Naive thymus-derived CD4-positive, alpha-beta T cell (primary cell): ENCODE data around the gene ANO9. TPM values are rescaled to one million over a fixed set of nuclear protein-coding genes. Genes with fewer than 3 reads are reported as not detected.
A peak's percentile ranks its signal among the peaks of the same experiment; 100 is the strongest.

Experiments
- ATAC-seq: fragments of 150-1000 bp; cut with Tn5 transposase; 2 replicates; pipeline ENCODE4 v1.10.0; 2021; ENCODE audit warnings: mild to moderate bottlenecking, moderate library complexity
- CTCF ChIA-PET: fragments of 350-600 bp; sonication (Branson Sonifier 250); formaldehyde crosslinking; loops from one replicate; lab custom pipeline; 2021; ENCODE audit warnings: antibody characterized with exemption; lab: Charles Lee
- POLR2A ChIA-PET: fragments of 350-600 bp; sonication (Branson Sonifier 250); formaldehyde crosslinking; loops from one replicate; lab custom pipeline; 2021; ENCODE audit warnings: antibody characterized with exemption, inconsistent platforms; lab: Charles Lee
- DNase-seq, 9 donors: peaks; one replicate each; pipeline versions ENCODE4 v3.0.0 to v3.0.0-alpha.2; 2020 to 2022; ENCODE audit warnings: mixed read lengths in 1 of 9
- H3K27ac ChIP-seq: one replicate; pipeline ENCODE4 v1.7.0; 2013; ENCODE audit warnings: mild to moderate bottlenecking, low read depth, low read length, moderate library complexity
- H3K27me3 ChIP-seq, 2 donors: one replicate each; pipeline ENCODE4 v1.7.0; 2013; ENCODE audit warnings: low read length in 2 of 2, mild to moderate bottlenecking in 2 of 2, moderate library complexity in 2 of 2; ENCODE audit not compliant: control insufficient read depth in 2 of 2, insufficient read depth in 2 of 2
- H3K36me3 ChIP-seq, 3 experiments: 1 replicate in 2 of 3; 2 replicates in 1 of 3; pipeline ENCODE4 v1.7.0; 2013; ENCODE audit warnings: low read length in 3 of 3, mild to moderate bottlenecking in 3 of 3, moderate library complexity in 1 of 3; ENCODE audit not compliant: insufficient read depth in 3 of 3, control insufficient read depth in 2 of 3
- H3K4me1 ChIP-seq, 2 donors: one replicate each; pipeline ENCODE4 v1.7.0; 2013; ENCODE audit warnings: low read length in 2 of 2, mild to moderate bottlenecking in 2 of 2, moderate library complexity in 1 of 2; ENCODE audit not compliant: control insufficient read depth in 2 of 2, insufficient read depth in 2 of 2
- H3K4me3 ChIP-seq: 2 replicates; pipeline ENCODE4 v1.7.0; 2013; ENCODE audit warnings: mild to moderate bottlenecking, low read length
- H3K9me3 ChIP-seq, 3 experiments: 1 replicate in 2 of 3; 2 replicates in 1 of 3; pipeline ENCODE4 v1.7.0; 2013; ENCODE audit warnings: low read length in 3 of 3; ENCODE audit not compliant: control insufficient read depth in 2 of 3
- H3K27ac Mint-ChIP-seq, 9 donors: one replicate each; pipeline ENCODE4 v1.8.0; 2020 to 2022; ENCODE audit warnings: mixed read lengths in 9 of 9, mild to moderate bottlenecking in 8 of 9, moderate library complexity in 5 of 9, inconsistent platforms in 2 of 9
- H3K27me3 Mint-ChIP-seq, 5 donors: one replicate each; pipeline ENCODE4 v1.8.0; 2021 to 2022; ENCODE audit warnings: mixed read lengths in 5 of 5, mild to moderate bottlenecking in 1 of 5
- H3K36me3 Mint-ChIP-seq, 5 donors: one replicate each; pipeline ENCODE4 v1.8.0; 2020 to 2022; ENCODE audit warnings: mixed read lengths in 5 of 5, mild to moderate bottlenecking in 3 of 5, inconsistent platforms in 1 of 5
- H3K4me1 Mint-ChIP-seq, 7 donors: one replicate each; pipeline ENCODE4 v1.8.0; 2020 to 2022; ENCODE audit warnings: mixed read lengths in 7 of 7, mild to moderate bottlenecking in 3 of 7, inconsistent platforms in 1 of 7
- H3K4me3 Mint-ChIP-seq, 10 donors: one replicate each; pipeline ENCODE4 v1.8.0; 2020 to 2022; ENCODE audit warnings: mild to moderate bottlenecking in 10 of 10, mixed read lengths in 10 of 10, moderate library complexity in 6 of 10, inconsistent platforms in 2 of 10
- H3K9me3 Mint-ChIP-seq, 11 donors: one replicate each; pipeline ENCODE4 v1.8.0; 2020 to 2022; ENCODE audit warnings: mixed read lengths in 11 of 11, mild to moderate bottlenecking in 4 of 11, inconsistent platforms in 1 of 11, moderate library complexity in 1 of 11
- intact Hi-C, 2 donors: fragments of 100-400 bp; cut with micrococcal nuclease; formaldehyde crosslinking; loops; one replicate each; pipeline ENCODE4 v1.15.1; 2023
- polyA plus RNA-seq, 2 donors: library from polyadenylated mRNA; unstranded; fragments of 300-500 nt; fragmentation: Illumina TruSeq; gene quantifications; one replicate each; pipeline ENCODE4 v1.2.3, GENCODE V29; 2021
- total RNA-seq, 6 experiments: library from RNA in 5 of 6; stranded (reverse) in 5 of 6; gene quantifications; 1 replicate in 5 of 6; 2 replicates in 1 of 6; pipeline ENCODE4 v1.2.3 and lab custom pipeline; 2021 to 2026

Gene ANO9
- total and polyA plus RNA-seq, 7 experiments from 2014 or later: 9.0 to 107 (median 92.2) TPM

DNA sequence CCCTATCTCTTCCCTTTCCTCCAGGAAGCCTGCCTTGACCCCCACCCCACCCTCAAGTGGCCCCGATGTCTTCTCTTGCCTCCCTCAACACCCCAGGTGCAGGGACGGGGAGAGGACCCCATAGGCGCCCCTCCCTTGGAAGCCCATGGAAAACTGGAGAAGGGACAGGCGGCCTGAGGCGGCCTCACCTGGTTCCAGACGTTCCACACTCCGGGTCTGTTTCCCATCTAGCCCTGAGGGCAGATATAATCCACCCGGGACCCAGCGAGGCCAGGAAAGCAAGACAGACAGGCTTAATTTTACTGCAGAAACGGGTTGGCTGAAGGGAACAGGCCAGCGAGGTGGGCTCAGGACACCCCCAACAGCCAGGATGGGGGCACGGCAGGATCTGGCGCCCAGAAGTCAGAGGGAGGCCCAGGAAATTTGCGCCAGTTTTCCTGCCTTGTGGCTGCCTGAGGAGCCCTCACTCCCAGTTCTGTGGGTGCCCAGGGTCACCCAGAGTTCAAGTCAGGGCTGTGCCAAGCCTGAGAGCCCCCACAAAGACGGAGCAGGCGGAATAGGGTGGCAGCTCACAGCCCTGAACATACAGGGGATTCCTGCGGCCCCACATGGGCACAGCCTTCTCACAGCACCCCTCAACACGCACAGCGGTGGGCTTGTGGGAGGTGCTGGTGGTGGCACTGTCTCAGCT lies 24.0 kb downstream of the ANO9 start:
- H3K27ac Mint-ChIP-seq: peak overlapping the region; percentile 14 to 86 (median 74)
- peaks cover 0 to 11% (median 0%) of the 10 kb centered on the region in 5 donors for H3K36me3 Mint-ChIP-seq
- Histone ChIP-seq H3K4me1 (peaks cover 10 to 19% of the 10 kb centered on the region in 2 donors), H3K9me3 (no peaks in the 10 kb centered on the region), H3K4me3 (no peak overlapping the region), H3K27ac (peak overlapping the region; percentile 75), H3K36me3 (no peaks in the 10 kb centered on the region), H3K27me3 (no peaks in the 10 kb centered on the region)
- H3K4me1 Mint-ChIP-seq: peaks cover 10 to 37% (median 17%) of the 10 kb centered on the region in 7 donors
- ATAC-seq (no peak), DNase-seq (peak in 1 of 9 donors; percentile 21)
- POLR2A ChIA-PET: interaction anchor here (0.6 to 2.6 kb wide), 8 partner anchors 8 to 278 kb away, joined by 3 to 29 read pairs (median 4); partner anchors contain the start of genes ANO9, RNH1 and TMEM80
- H3K4me3 Mint-ChIP-seq: peak overlapping the region; percentile 37 to 100 (median 69)
- H3K27me3 Mint-ChIP-seq: no peaks in the 10 kb centered on the region
- H3K9me3 Mint-ChIP-seq: peaks cover 0 to 2% (median 0%) of the 10 kb centered on the region in 11 donors
- CTCF ChIA-PET: interaction anchor here (3.2 kb wide), 1 partner anchor 31 kb away, joined by 16 read pairs; the partner anchor contains the start of gene PTDSS2
- intact Hi-C loops: loop anchor here (5.0 to 10.0 kb wide), 4 partner anchors 105 to 377 kb away; partner anchors contain the start of genes CEND1 (in 1 of the 2), DEAF1 (in 1 of the 2), IFITM1 (in 1 of the 2) and IFITM2 (in 1 of the 2)

DNA sequence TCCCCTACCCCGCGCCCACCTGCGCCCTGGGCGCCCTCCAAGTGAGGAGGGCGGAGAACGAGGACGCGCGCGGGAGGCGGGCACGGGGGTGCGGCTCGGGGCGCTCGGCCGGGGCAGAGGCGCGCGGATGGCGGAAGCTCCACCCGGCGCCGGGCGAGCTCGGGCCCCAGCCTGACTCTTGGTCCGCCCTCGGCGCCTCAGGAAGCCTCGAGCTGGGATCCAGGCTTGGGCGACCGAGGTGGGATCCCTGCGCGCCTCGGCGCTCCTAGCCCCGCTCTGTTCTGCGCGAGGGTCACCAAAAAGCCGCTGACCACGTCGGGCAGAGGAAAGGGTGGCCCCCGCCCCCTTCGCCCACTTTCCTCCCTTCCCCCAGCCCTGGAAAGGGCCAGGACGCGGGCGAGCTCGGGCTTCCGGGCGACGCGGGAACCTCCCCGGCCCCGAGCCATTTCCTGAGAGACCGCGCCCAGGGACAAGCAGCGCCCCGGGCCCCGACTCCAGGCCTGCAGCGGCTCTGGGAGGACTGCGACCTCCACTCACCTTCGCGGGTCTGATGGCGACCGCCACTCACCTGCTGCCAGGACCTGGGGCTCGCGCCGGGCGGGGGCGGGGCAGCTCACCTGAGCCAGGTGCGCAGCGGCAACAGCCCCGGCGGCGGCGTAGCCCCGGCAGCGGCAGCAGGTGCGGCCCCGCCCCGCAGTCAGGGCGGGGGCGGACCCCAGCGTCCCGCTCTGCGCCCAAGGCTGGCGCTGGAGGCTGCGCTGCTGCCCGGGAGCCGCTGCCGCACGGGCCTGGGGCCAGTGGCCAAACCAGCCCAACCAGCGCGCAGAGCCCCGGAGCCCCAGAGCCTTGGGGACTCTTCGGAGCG lies 24.8 kb downstream of the ANO9 start:
- POLR2A ChIA-PET: interaction anchor here (0.6 to 5.2 kb wide), 16 partner anchors 9 to 389 kb away, joined by 3 to 93 read pairs (median 4); partner anchors contain the start of genes ANO9, BET1L, PTDSS2 and RIC8A
- H3K4me3 Mint-ChIP-seq: peak overlapping the region; percentile 48 to 100 (median 96)

DNA sequence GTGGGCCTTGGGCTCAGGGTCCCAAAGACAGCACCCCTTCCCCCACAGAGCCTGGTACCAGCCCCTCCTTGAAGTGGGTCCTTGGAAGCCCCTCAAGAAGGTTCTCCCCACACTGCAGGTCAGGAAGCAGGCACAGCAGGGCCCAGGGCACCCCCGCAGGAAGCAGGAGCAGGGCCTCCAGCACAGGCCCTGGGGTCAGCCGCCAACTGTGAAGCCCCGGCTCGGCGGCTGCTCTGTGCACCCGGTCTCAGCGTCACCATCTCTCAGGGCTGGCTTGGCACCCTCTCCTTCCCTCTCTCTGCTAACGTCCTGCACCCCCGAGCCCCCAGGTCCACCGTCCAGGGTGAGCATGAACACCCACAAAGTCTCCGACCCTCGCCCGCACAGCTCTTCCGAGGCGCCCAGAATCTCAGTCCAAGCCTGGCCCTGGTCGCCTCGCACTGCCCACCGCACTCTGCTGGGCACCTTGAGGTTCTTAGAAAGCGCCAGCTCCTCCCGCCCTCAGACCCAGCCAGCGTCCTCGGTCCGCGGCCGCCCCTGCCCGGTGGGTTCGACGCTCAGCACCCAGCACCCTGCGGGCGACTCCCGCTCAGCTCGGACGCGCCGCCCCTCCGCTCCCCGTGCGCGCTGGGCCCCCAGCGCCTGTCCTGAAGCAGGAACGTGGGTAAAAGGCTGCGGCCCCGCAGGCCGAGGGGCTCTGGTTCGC lies 25.6 kb downstream of the ANO9 start:
- DNase-seq (peak in 2 of 9 donors; percentile 9), ATAC-seq (peak; percentile 1)
- Mint-ChIP-seq H3K27me3 (no peaks in the 10 kb centered on the region), H3K27ac (peak overlapping the region; percentile 78 to 97 (median 90)), H3K4me3 (peak overlapping the region; percentile 94 to 100 (median 96)), H3K36me3 (peaks cover 0 to 11% (median 0%) of the 10 kb centered on the region in 5 donors), H3K9me3 (peaks cover 0 to 2% (median 0%) of the 10 kb centered on the region in 11 donors), H3K4me1 (peaks cover 10 to 37% (median 17%) of the 10 kb centered on the region in 7 donors)
- Histone ChIP-seq H3K27ac (peak overlapping the region; percentile 75), H3K36me3 (no peaks in the 10 kb centered on the region), H3K27me3 (no peaks in the 10 kb centered on the region), H3K4me3 (peak overlapping the region; percentile 92), H3K9me3 (no peaks in the 10 kb centered on the region), H3K4me1 (peaks cover 11 to 21% of the 10 kb centered on the region in 2 donors)
- POLR2A ChIA-PET: interaction anchor here (0.8 to 5.2 kb wide), 19 partner anchors 9 to 390 kb away, joined by 3 to 93 read pairs (median 4); partner anchors contain the start of genes ANO9, BET1L, PTDSS2 and RIC8A
- CTCF ChIA-PET: interaction anchor here (0.5 to 3.2 kb wide), 5 partner anchors 9 to 103 kb away, joined by 3 to 16 read pairs (median 7); partner anchors contain the start of gene PTDSS2
- intact Hi-C loops: loop anchor here (5.0 to 10.0 kb wide), 4 partner anchors 104 to 379 kb away; partner anchors contain the start of genes CEND1 (in 1 of the 2), DEAF1 (in 1 of the 2), IFITM1 (in 1 of the 2) and IFITM2 (in 1 of the 2)

More for the DNA sequence above, 24.8 kb downstream of the ANO9 start:
- peak; percentile 34 to 71 (median 47) for DNase-seq
- peak overlapping the region in 4 of 9 donors; percentile 68 to 78 (median 70) for H3K27ac Mint-ChIP-seq
- peak overlapping the region; percentile 75 for H3K27ac ChIP-seq
- H3K27me3 ChIP-seq: no peaks in the 10 kb centered on the region
- intact Hi-C loops: loop anchor here (5.0 to 10.0 kb wide), 4 partner anchors 105 to 378 kb away; partner anchors contain the start of genes CEND1 (in 1 of the 2), DEAF1 (in 1 of the 2), IFITM1 (in 1 of the 2) and IFITM2 (in 1 of the 2)
- no peaks in the 10 kb centered on the region for H3K27me3 Mint-ChIP-seq
- ATAC-seq: peak; percentile 38
- H3K9me3 Mint-ChIP-seq: peaks cover 0 to 2% (median 0%) of the 10 kb centered on the region in 11 donors
- CTCF ChIA-PET: interaction anchor here (0.9 to 3.2 kb wide), 3 partner anchors 10 to 49 kb away, joined by 7 to 16 read pairs (median 8); partner anchors contain the start of gene PTDSS2
- H3K4me3 ChIP-seq: peak overlapping the region; percentile 92
- H3K36me3 ChIP-seq: no peaks in the 10 kb centered on the region
- H3K9me3 ChIP-seq: no peaks in the 10 kb centered on the region
- peaks cover 10 to 37% (median 17%) of the 10 kb centered on the region in 7 donors for H3K4me1 Mint-ChIP-seq
- peaks cover 11 to 21% of the 10 kb centered on the region in 2 donors for H3K4me1 ChIP-seq
- peaks cover 0 to 11% (median 0%) of the 10 kb centered on the region in 5 donors for H3K36me3 Mint-ChIP-seq

DNA sequence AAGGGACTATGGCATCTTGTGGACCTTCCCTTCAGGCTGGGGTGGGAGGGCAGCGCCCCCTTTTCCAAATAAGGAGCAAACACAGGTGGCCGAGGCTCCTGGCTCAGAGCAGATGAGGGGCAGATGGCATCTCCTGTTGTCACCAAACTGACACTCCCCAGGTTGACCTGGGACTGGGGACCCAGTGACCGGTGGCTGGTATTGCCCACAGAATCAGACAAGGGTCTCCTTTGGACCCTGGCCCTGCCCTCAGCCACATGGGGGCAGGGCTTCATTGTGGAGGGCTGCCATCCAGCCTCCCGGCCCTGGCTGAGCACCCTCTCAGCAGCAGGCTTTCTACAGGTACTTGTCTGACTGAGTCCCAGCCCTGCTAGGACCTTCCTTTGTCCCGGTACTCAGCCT lies 26.2 kb downstream of the ANO9 start:
- Mint-ChIP-seq H3K27me3 (no peaks in the 10 kb centered on the region), H3K4me3 (peak overlapping the region; percentile 94 to 100 (median 96)), H3K27ac (peak overlapping the region; percentile 78 to 97 (median 90)), H3K4me1 (peaks cover 10 to 37% (median 17%) of the 10 kb centered on the region in 7 donors), H3K36me3 (peaks cover 0 to 11% (median 0%) of the 10 kb centered on the region in 5 donors), H3K9me3 (peaks cover 0 to 2% (median 0%) of the 10 kb centered on the region in 11 donors)
- no peaks in the 10 kb centered on the region for H3K36me3 ChIP-seq
- peak overlapping the region; percentile 75 for H3K27ac ChIP-seq
- POLR2A ChIA-PET: interaction anchor here (0.9 to 5.2 kb wide), 17 partner anchors 9 to 390 kb away, joined by 3 to 93 read pairs (median 9); partner anchors contain the start of genes ANO9, BET1L, PTDSS2 and RIC8A
- intact Hi-C loops: loop anchor here (1.0 to 10.0 kb wide), 10 partner anchors 8 to 379 kb away; partner anchors contain the start of genes BET1L (in 1 of the 2), CEND1 (in 1 of the 2), DEAF1 (in 1 of the 2) and IFITM1 (in 1 of the 2)
- CTCF ChIA-PET: interaction anchor here (0.5 to 3.2 kb wide), 8 partner anchors 8 to 103 kb away, joined by 3 to 16 read pairs (median 5); partner anchors contain the start of gene PTDSS2
- H3K4me3 ChIP-seq: peak overlapping the region; percentile 92
- H3K27me3 ChIP-seq: no peaks in the 10 kb centered on the region
- no peaks in the 10 kb centered on the region for H3K9me3 ChIP-seq
- DNase-seq: peak in 2 of 9 donors; percentile 9 to 41
- no peak for ATAC-seq
- H3K4me1 ChIP-seq: peaks cover 11 to 21% of the 10 kb centered on the region in 2 donors

DNA sequence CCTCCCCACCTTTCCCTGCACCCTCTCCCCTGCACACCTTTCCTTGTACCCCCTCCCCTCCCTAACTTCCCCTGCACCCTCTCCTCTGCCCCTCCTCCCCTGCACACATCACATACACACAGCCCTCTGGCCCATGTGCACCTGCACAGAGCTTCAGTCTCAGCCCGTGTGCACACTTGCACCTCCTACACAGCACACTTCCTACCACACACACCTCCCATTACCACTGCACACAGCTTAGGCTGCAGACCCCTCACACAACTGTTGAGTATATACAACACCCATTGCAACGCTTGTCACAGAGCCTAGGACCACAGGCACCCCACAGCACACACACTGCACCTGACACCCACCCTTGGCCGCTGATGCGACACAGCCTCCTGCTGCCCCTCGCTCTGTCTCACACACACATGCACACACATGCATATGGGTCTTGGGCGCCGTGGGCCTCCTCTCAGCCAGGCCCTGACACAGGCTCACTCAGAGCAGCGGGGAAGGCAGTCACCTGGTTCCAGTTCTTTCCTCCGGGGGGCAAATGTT lies 27.4 kb downstream of the ANO9 start:
- ChIA-PET CTCF (interaction anchor here (0.8 to 3.2 kb wide), 5 partner anchors 29 to 87 kb away, joined by 3 to 16 read pairs (median 7); partner anchors contain the start of gene PTDSS2), POLR2A (interaction anchor here (0.6 to 5.2 kb wide), 19 partner anchors 9 to 208 kb away, joined by 3 to 93 read pairs (median 5); partner anchors contain the start of genes ANO9, BET1L, PTDSS2 and RIC8A)
- peak overlapping the region; percentile 94 to 100 (median 96) for H3K4me3 Mint-ChIP-seq
- no peaks in the 10 kb centered on the region for H3K27me3 ChIP-seq
- H3K4me1 ChIP-seq: peaks cover 11 to 21% of the 10 kb centered on the region in 2 donors
- H3K27ac ChIP-seq: peak overlapping the region; percentile 75
- H3K36me3 Mint-ChIP-seq: peaks cover 0 to 11% (median 0%) of the 10 kb centered on the region in 5 donors
- peaks cover 0 to 10% (median 0%) of the 10 kb centered on the region in 3 experiments for H3K36me3 ChIP-seq
- ATAC-seq (peak; percentile 35), DNase-seq (peak in 2 of 9 donors; percentile 17 to 41)
- peaks cover 0 to 2% (median 0%) of the 10 kb centered on the region in 11 donors for H3K9me3 Mint-ChIP-seq
- intact Hi-C loops: loop anchor here (2.0 to 10.0 kb wide), 5 partner anchors 92 to 380 kb away; partner anchors contain the start of genes BET1L (in 1 of the 2), CEND1 (in 1 of the 2), DEAF1 (in 1 of the 2) and PSMD13 (in 1 of the 2)
- H3K27ac Mint-ChIP-seq: peak overlapping the region; percentile 78 to 97 (median 90)
- no peaks in the 10 kb centered on the region for H3K27me3 Mint-ChIP-seq
- peaks cover 14 to 37% (median 20%) of the 10 kb centered on the region in 7 donors for H3K4me1 Mint-ChIP-seq
- no peaks in the 10 kb centered on the region for H3K9me3 ChIP-seq
- peak overlapping the region; percentile 92 for H3K4me3 ChIP-seq
